ENCODE measurements around the gene CRELD1. TPM values are rescaled to one million over a fixed set of nuclear protein-coding genes. Genes with fewer than 3 reads are reported as not detected.

CRELD1 gene
- total RNA-seq, 6 experiments from 2014 or later: 22.4 to 43.5 (median 30.5) TPM

DNA sequence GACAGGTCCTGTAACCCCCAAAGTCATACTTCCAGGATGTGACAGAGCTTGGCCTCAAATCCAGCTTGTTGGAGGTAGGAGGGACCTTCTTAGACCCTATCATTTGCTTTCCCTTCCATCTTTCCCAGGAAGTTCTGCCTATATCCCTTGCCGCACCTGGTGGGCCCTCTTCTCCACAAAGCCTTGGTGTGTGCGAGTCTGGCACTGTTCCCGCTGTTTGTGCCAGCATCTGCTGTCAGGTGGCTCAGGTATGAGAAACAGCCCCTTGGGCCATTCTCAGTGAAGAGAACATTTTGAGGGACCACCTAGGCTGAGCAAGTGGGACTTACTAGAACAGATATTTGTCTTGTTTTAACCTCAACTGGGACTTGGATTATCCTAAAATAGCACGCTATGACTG is 29.7 kb upstream of the CRELD1 start:
- no peak for DNase-seq
- intact Hi-C loops (cut with DNase I): no loop called here
- TF ChIP-seq POLR2A (IDR thresholded peaks at IDR 0.05): no peak
- TF ChIP-seq, protein P1, sequence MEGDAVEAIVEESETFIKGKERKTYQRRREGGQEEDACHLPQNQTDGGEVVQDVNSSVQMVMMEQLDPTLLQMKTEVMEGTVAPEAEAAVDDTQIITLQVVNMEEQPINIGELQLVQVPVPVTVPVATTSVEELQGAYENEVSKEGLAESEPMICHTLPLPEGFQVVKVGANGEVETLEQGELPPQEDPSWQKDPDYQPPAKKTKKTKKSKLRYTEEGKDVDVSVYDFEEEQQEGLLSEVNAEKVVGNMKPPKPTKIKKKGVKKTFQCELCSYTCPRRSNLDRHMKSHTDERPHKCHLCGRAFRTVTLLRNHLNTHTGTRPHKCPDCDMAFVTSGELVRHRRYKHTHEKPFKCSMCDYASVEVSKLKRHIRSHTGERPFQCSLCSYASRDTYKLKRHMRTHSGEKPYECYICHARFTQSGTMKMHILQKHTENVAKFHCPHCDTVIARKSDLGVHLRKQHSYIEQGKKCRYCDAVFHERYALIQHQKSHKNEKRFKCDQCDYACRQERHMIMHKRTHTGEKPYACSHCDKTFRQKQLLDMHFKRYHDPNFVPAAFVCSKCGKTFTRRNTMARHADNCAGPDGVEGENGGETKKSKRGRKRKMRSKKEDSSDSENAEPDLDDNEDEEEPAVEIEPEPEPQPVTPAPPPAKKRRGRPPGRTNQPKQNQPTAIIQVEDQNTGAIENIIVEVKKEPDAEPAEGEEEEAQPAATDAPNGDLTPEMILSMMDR (IDR thresholded peaks at IDR 0.05): no peak
- Histone ChIP-seq H3K36me3 (no peaks in the 10 kb centered on the region), H3K4me1 (peaks cover 0 to 36% (median 13%) of the 10 kb centered on the region in 4 donors), H3K27ac (no peak overlapping the region), H3K4me3 (no peak overlapping the region), H3K9me3 (no peaks in the 10 kb centered on the region), H3K27me3 (no peaks in the 10 kb centered on the region)
- WGBS (ENCODE audit: insufficient coverage, low coverage, low lambda C conversion rate, missing lambda C conversion rate): 89% methylated on average over 4 of the region's 4 CpGs
- ATAC-seq: no peak

GRCh38 chr3:9906480-9906879 is 27.2 kb upstream of the CRELD1 start:
- Histone ChIP-seq H3K27me3 (no peaks in the 10 kb centered on the region), H3K4me3 (no peak overlapping the region), H3K27ac (no peak overlapping the region), H3K36me3 (no peaks in the 10 kb centered on the region), H3K9me3 (no peaks in the 10 kb centered on the region), H3K4me1 (peaks cover 0 to 48% (median 22%) of the 10 kb centered on the region in 4 donors)
- TF ChIP-seq, protein P1 (IDR thresholded peaks at IDR 0.05): no peak
- TF ChIP-seq POLR2A (IDR thresholded peaks at IDR 0.05): no peak
- DNase-seq (peak in 1 of 3 donors; percentile 59), ATAC-seq (no peak)
- intact Hi-C loops (cut with DNase I): no loop called here
- 63% methylated on average over 1 of the region's 5 CpGs for WGBS (ENCODE audit: insufficient coverage, low coverage, low lambda C conversion rate, missing lambda C conversion rate)

GRCh38 chr3:9908286-9908685 is 25.3 kb upstream of the CRELD1 start:
- Histone ChIP-seq H3K4me3 (no peak overlapping the region), H3K27ac (no peak overlapping the region), H3K9me3 (no peaks in the 10 kb centered on the region), H3K4me1 (peaks cover 0 to 55% (median 25%) of the 10 kb centered on the region in 4 donors), H3K27me3 (no peaks in the 10 kb centered on the region), H3K36me3 (no peaks in the 10 kb centered on the region)
- intact Hi-C loops (cut with DNase I): no loop called here
- DNase-seq (peak; percentile 57 to 87 (median 86)), ATAC-seq (peak; percentile 23 to 67 (median 65))
- no peak for TF ChIP-seq POLR2A (IDR thresholded peaks at IDR 0.05)
- TF ChIP-seq, protein P1 (IDR thresholded peaks at IDR 0.05): no peak
- 31% methylated on average over 3 of the region's 3 CpGs for WGBS (ENCODE audit: insufficient coverage, low coverage, low lambda C conversion rate, missing lambda C conversion rate)

DNA sequence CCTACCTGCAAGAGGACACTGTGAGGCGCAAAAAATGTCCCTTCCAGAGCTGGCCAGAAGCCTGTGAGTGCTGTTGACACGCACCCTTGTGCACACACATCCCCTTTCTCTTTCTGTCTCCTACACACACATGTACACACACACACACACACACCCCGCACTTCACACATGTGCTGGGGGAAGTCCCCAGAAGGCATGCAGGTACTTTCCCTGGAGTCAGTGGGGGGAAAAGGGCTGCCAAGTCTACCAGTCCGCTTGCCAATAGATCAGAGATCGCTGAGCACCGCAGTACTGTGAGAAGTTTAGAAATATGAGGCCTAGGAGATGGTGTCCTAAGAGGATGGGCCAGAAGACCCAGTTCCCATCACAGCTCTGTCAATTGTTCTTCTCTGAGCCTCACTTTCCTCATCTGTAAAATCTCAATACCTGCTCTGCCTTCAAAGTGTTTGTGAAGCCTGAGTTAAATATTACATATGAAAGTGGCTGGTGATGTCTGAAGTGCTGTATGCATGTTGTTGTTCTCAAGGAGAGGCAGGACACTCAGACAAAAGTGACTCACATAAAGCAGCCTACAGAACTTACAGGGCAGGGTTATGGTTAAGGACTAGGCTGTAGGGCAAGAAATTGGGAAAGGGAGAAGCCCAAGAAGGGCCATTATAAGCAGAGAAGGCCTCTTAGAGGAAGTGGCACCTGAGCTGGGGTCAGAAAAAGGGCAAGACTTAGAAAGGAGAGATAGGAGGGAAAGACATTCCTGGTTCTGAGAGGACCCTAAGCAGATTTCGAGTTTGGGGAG is 24.2 kb upstream of the CRELD1 start:
- ATAC-seq: peak; percentile 69 to 81 (median 74)

More for the DNA sequence above, 24.2 kb upstream of the CRELD1 start:
- no peak for TF ChIP-seq POLR2A (IDR thresholded peaks at IDR 0.05)
- TF ChIP-seq, protein P1 (IDR thresholded peaks at IDR 0.05): no peak
- peaks cover 0 to 60% (median 30%) of the 10 kb centered on the region in 4 donors for H3K4me1 ChIP-seq
- intact Hi-C loops (cut with DNase I): no loop called here
- no peaks in the 10 kb centered on the region for H3K9me3 ChIP-seq
- peak; percentile 64 to 89 (median 82) for DNase-seq
- no peaks in the 10 kb centered on the region for H3K27me3 ChIP-seq
- 52% methylated on average over 5 of the region's 7 CpGs for WGBS (ENCODE audit: insufficient coverage, low coverage, low lambda C conversion rate, missing lambda C conversion rate)
- no peaks in the 10 kb centered on the region for H3K36me3 ChIP-seq
- no peak overlapping the region for H3K4me3 ChIP-seq
- no peak overlapping the region for H3K27ac ChIP-seq

Data from right lobe of liver (tissue), 6 donors.